DOHH2 (cell line): ENCODE measurements around the gene IFI27L2.

Experiments used
- H3F3A ChIP-seq: fragments of 200-600 bp; sonication (generic), shearing (Covaris generic); 2 replicates; pipeline ENCODE4 v1.6.0; 2016; ENCODE audit warnings: antibody characterized with exemption, mild to moderate bottlenecking; ENCODE audit not compliant: control insufficient read depth, insufficient read depth
- H3K27ac ChIP-seq: fragments of 200-600 bp; sonication (generic); 2 replicates; pipeline ENCODE4 v1.5.1; 2014; ENCODE audit warnings: low read depth, mild to moderate bottlenecking, low read length, moderate library complexity
- H3K27me3 ChIP-seq: fragments of 200-600 bp; sonication (generic); 2 replicates; pipeline ENCODE4 v1.6.1; 2014; ENCODE audit warnings: mild to moderate bottlenecking, low read length, mixed read lengths; ENCODE audit not compliant: control insufficient read depth
- H3K36me3 ChIP-seq: fragments of 200-600 bp; sonication (generic); 2 replicates; pipeline ENCODE4 v1.6.1; 2014; ENCODE audit warnings: mild to moderate bottlenecking, low read length, moderate library complexity, mixed read lengths; ENCODE audit not compliant: control insufficient read depth
- H3K4me1 ChIP-seq: fragments of 200-600 bp; sonication (generic); 2 replicates; pipeline ENCODE4 v1.6.1; 2014; ENCODE audit warnings: mild to moderate bottlenecking, low read length, mixed read lengths; ENCODE audit not compliant: control insufficient read depth
- H3K4me2 ChIP-seq: fragments of 200-600 bp; sonication (generic); 2 replicates; pipeline ENCODE4 v1.6.0; 2014; ENCODE audit warnings: mild to moderate bottlenecking, low read length, moderate library complexity
- H3K4me3 ChIP-seq: fragments of 200-600 bp; sonication (generic); 2 replicates; pipeline ENCODE4 v1.5.1; 2014; ENCODE audit warnings: mild to moderate bottlenecking, low read length, mixed read lengths
- H3K79me2 ChIP-seq: fragments of 200-600 bp; sonication (generic); 2 replicates; pipeline ENCODE4 v1.6.1; 2014; ENCODE audit warnings: mild to moderate bottlenecking, low read length, mixed read lengths; ENCODE audit not compliant: control insufficient read depth
- H3K9me2 ChIP-seq: fragments of 200-600 bp; sonication (generic); replicated peaks from 2 replicates; pipeline ENCODE4 v1.6.1; 2014; ENCODE audit warnings: mild to moderate bottlenecking, low read length, mixed read lengths; ENCODE audit not compliant: control insufficient read depth
- H3K9me3 ChIP-seq: fragments of 200-600 bp; sonication (generic); 2 replicates; pipeline ENCODE4 v1.6.1; 2014; ENCODE audit warnings: antibody characterized with exemption, low read length, mixed read lengths; ENCODE audit not compliant: control insufficient read depth, insufficient read depth
- H4K20me1 ChIP-seq: fragments of 200-600 bp; sonication (generic); 2 replicates; pipeline ENCODE4 v1.6.0; 2014; ENCODE audit warnings: low read depth, mild to moderate bottlenecking, antibody characterized with exemption, low read length, moderate library complexity; ENCODE audit not compliant: control insufficient read depth, insufficient read depth
- CTCF ChIP-seq: fragments of 200-600 bp; sonication (generic); IDR thresholded peaks from one replicate; pipeline ENCODE4 v1.5.1; 2014; ENCODE audit warnings: antibody characterized with exemption, mild to moderate bottlenecking, low read depth, low read length; ENCODE audit not compliant: poor library complexity, severe bottlenecking
- EZH2phosphoT487 ChIP-seq: fragments of 200-600 bp; sonication (generic); IDR thresholded peaks from 2 replicates; pipeline ENCODE4 v1.6.1; 2017; ENCODE audit warnings: borderline replicate concordance, mild to moderate bottlenecking, antibody characterized with exemption, low read length, moderate library complexity, mixed read lengths

IFI27L2 gene

GRCh38 chr14:94126419-94126677 is 3.1 kb downstream of the IFI27L2 start:
- Histone ChIP-seq H3K9me2 (no peaks in the 10 kb centered on the region), H3K9me3 (no peaks in the 10 kb centered on the region), H3K27ac (no peak overlapping the region), H3K79me2 (no peaks in the 10 kb centered on the region), H3K36me3 (no peaks in the 10 kb centered on the region), H3K4me2 (no peak overlapping the region), H4K20me1 (no peaks in the 10 kb centered on the region), H3K27me3 (peaks cover 12% of the 10 kb centered on the region), H3K4me1 (peaks cover 17% of the 10 kb centered on the region), H3K4me3 (no peak overlapping the region), H3F3A (no peaks in the 10 kb centered on the region)
- no peak for TF ChIP-seq EZH2phosphoT487
- TF ChIP-seq CTCF, result no peak

GRCh38 chr14:94125659-94126418 is 3.6 kb downstream of the IFI27L2 start:
- Histone ChIP-seq H3K27me3 (peaks cover 13% of the 10 kb centered on the region), H3K79me2 (no peaks in the 10 kb centered on the region), H4K20me1 (no peaks in the 10 kb centered on the region), H3K4me3 (no peak overlapping the region), H3K4me1 (peaks cover 17% of the 10 kb centered on the region), H3K27ac (no peak overlapping the region), H3F3A (no peaks in the 10 kb centered on the region), H3K36me3 (no peaks in the 10 kb centered on the region), H3K4me2 (no peak overlapping the region), H3K9me3 (no peaks in the 10 kb centered on the region), H3K9me2 (no peaks in the 10 kb centered on the region)
- TF ChIP-seq EZH2phosphoT487 (no peak), CTCF (no peak)

DNA sequence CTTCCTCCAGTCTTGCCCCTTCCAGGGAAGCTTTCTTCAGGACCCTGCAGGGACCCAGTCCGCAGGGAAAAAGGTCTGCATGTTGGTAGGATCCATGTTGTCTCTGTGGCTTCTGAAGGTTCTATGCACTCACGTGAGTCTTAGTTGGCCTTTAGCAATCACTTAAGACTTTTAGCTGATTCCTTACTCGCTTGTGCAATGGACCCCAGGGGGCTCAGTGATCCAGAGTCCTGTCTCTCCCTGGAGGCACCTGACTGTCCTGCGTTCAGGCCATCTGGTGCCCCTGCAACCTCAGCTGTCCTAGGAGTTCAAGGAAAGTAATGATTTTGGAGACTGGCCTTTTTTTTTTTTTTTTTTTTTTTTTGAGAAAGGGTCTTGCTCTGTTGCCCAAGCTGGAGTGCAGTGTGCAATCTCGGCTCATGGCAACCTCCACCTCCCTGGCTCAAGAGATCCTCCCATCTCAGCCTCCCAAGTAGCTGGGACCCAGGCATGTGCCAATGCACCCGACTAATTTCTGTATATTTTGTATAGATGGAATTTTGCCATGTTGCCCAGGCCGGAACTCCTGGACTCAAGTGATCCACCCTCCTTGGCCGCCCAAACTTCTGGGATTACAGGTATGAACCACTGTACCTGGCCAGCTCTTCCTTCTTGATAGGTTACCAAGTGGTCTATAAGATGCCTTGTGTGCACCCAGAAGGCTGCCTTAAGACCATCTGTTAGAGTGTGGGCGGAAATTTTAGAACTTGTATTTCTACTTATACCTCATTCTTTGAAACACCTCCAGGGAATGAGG is 4.6 kb downstream of the IFI27L2 start:
- no peak overlapping the region for H3K27ac ChIP-seq
- H3K9me3 ChIP-seq, result peaks cover 5% of the 10 kb centered on the region
- no peaks in the 10 kb centered on the region for H3K9me2 ChIP-seq
- no peaks in the 10 kb centered on the region for H3K79me2 ChIP-seq
- no peak overlapping the region for H3K4me3 ChIP-seq
- no peaks in the 10 kb centered on the region for H3F3A ChIP-seq
- H4K20me1 ChIP-seq, result no peaks in the 10 kb centered on the region
- TF ChIP-seq EZH2phosphoT487 (no peak), CTCF (no peak)
- H3K4me1 ChIP-seq, result peaks cover 11% of the 10 kb centered on the region
- H3K36me3 ChIP-seq, result no peaks in the 10 kb centered on the region
- peaks cover 7% of the 10 kb centered on the region for H3K27me3 ChIP-seq
- no peak overlapping the region for H3K4me2 ChIP-seq
